AML-193 (cell line): ENCODE results near the gene MGARP.
A peak's percentile ranks its signal among the peaks of the same experiment; 100 is the strongest.
"Not testable (repeated sequence)": the region's sequence is repeated elsewhere in the genome, so short reads cannot be mapped to it uniquely, and the experiment has no call there.

ENCODE experiments used
- DNase-seq, 2 experiments: peaks; one replicate each; lab custom pipeline; 2025; lab: John Stamatoyannopoulos, UW

MGARP gene

DNA sequence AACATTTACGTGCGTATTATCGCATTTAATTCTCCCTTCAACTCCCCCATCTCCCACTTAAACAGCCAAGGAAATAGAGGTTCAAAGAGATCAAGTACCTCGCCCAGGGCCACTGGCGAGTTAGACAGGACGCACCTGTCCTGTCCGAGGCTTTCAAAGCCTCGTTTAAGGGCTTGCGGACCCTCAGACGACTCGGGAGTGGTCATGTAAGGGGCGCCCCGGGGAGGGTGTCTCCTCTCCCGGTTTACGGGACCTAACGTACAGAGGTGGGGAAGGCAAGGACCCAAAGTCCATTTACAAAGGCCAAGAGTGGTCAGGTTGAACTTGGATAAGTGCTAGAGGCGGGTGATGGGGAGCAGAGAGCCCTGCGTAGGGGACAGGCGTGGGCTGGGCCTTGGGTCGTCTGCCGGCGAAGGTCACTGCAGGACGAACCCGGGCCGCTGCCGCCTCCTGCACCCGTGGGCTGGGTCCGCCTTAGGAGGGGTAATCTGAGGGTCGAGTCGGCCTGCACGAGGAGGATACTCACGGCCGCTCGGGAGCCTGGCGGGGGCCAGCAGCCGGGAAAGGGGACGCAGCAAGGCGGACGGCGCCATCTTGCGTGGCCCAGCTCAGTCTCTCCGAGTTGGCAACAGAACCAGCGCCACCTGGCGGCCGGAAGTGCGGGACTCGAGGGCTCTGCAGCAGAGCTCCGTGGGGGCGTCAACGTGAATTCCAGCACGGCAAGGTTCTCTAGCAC lies 15.3 kb upstream of the MGARP start:
- peak; percentile 81 to 88 for DNase-seq

DNA sequence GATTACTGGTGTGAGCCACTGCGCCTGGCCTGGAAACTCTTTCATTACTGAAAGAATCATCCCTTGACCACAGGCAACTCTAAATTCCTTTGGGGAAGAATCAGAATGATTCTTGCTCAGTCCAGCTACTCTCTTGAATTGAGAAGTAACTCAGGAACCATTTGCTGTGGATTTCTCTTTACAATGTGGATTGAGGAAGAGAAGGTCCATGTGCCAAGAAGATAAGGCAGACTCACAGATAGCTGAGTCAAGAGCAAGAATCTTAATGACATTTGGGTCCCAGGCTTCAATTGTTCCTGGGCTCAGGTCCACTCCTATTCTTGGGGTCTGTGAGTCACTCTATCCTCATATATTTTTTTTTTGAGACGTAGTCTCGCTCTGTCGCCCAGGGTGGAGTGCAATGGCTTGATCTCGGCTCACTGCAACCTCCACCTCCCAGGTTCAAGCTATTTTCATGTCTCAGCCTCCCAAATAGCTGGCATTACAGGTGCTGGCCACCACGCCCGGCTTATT lies 6.2 kb upstream of the MGARP start:
- no peak for DNase-seq

DNA sequence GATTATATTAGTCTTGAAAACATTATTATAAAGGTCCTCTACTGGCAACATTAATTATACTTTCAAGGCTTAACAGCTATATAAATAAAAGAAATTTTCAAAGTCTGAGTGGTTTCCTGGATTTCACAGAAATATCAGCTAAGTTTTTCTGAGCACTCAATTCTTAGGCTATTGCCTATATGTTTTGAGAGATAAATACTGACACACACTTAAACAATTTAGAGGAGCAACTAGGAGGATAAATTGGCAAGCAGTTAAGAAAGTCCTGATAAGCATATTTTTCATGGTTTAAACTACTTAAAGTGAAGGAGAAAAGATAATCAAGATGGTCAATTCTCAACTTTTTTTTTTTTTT lies 2.7 kb upstream of the MGARP start:
- DNase-seq, result no peak

DNA sequence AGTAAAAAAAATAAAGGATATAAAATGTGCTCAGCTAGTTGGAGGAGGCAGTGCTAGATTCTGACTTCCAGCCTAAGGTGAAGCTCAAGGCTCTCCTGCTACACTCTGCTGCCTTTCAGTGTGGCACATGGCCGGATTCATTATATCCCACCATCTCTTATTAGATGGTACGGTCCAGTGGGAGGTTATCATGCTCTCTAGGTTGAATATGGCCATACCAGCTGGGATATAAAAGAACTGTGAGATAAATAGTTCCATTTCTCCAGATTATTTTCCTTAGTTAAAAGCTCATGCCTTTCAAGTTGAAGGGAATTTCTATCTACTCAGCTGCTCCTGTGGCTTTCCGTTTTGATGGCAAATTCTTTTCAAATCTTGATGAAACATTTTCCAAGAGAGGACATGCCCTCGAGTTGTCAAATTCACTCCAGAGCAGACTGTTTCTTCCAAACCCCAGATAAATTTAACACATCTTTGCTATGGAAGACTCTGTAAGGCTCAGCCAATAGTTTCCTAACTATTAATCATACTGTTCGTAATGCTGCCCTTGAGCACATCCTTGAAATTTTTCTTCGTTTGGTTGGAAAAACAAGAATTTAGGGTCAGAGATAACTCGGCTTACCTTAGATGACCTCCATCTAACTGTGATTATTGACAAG lies 2.2 kb upstream of the MGARP start:
- no peak for DNase-seq

DNA sequence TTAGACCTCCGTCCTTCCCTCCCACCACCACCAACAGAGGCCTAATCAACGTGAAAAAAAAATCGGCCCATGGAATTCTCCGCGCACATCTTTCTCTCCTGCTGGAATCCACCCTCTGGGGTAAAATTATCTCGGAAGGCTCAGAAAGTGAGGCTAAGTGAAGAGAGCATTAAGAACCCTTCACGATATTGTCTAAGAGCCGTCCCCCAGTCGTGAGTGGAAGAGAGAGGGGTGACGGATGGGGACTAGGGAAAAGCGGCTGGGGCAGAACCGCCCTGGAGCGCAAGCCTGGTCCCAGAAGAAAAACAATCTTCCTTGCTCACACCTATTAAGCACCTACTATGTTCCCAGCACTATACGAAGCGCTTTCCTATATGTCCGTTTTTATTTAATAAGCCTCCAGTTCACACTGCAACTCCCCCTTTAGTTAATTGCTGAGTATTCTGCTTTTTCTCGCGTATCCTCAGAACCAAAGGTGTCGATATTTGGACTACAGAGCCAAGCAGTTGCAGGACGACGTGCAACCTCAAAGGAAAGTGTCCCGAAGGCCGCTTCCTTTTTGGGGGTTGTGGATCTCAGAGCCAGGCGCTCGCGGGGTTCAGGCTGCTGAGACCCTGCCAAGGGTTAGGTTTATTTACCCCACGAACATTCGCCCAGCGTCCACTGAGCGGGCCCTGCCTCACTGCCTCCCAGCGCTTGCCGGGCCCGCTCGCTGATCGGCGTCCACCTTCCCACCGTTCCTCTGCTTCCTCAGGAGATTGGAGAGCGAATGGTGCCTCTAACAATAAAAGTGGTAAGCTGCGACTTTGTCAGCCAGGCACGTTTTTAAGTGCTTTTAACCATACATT lies 889 bp downstream of the MGARP start:
- DNase-seq, result no peak

DNA sequence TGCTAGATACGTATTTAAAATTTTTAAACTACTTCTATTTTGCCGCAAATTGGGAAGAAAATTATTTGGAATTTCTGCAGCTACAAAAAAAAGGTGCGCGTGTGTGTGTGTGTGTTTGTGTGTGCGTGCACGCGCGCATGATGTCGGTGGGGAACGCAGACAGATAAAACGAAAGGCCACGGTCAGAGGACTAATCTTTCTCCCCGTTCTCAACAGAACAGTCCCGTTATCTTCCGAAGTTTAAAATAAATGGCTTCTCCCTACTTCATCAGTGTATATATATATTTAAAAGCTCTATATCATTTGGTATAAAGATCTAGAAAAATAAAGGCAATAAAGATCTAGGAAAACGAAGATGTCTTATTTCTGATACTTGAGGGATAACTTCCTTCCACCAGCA lies 1.5 kb downstream of the MGARP start:
- DNase-seq, result no peak

DNA sequence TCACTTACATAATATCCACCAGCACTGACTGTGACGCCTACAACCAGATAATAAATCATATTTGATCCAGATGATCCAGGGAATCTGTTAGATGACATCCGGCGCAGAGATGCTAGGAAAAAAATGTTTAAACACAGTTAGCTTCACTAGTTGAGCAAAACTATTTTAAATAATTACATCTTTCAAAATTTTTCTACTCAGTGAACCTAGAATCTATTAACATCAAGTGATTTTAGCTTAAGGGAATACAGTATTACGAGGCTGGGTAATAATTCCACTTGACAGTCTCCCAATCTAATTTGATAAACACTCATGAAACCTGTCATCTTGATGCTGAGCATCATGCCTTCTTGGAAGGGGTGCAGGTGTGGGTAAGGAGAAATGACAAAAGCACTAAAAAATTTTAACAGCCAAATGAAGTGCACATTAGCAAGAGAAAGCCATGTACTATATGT lies 4.7 kb downstream of the MGARP start:
- DNase-seq, result no peak

DNA sequence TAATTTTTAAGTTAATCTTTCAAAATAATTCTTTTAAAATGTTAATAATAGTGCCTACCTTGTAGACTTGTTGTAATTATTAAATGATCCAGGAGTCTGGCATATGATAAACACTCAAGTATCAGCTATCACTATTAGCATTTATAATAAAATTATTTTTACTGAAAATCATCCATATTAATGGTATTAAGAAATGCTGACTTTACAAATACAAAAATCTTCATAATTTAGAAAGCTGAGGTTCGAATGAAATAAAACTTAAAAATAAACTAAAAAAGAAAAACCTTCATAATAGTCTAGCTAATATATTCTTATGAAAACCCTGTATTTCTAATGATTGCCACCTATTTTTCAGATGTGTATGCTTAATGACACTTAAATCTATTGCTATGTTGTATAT lies 5.2 kb downstream of the MGARP start:
- no peak for DNase-seq

DNA sequence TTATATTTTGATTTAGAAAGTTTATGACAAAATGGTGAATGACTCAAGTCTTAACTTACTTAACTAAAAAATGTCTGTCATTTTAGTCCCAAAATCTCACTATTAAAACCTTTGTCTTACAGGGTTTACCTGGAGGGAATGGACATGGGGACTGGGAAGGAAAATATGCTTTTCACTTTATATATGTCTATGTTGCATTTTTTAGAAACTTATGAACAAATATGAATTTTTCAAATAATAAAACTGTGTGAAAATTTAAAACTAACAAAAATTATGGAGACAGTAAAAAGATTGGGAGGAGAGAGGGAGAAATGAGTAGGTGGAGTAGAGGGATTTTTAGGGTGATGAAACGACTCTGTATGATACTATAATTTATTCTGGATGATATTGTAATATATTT lies 6.2 kb downstream of the MGARP start:
- DNase-seq, result no peak

DNA sequence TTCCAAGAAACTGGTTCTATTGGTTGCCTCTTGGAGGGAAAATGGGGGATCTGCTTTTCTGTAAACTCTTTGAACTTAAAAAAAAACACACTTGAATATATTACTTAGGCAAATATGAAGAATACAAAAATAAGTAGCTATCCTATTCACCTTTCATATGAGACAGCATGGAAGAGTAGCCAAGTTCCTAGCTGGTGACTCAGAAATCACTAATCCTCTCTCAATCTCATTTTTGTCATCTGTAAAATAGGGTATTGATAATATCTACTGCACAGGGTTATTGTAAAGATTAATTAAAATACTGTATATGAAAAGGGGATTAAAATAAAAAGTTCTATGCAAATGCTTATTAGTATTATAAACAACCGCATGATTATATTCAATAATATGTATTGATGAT lies 12.7 kb downstream of the MGARP start:
- DNase-seq, result no peak

DNA sequence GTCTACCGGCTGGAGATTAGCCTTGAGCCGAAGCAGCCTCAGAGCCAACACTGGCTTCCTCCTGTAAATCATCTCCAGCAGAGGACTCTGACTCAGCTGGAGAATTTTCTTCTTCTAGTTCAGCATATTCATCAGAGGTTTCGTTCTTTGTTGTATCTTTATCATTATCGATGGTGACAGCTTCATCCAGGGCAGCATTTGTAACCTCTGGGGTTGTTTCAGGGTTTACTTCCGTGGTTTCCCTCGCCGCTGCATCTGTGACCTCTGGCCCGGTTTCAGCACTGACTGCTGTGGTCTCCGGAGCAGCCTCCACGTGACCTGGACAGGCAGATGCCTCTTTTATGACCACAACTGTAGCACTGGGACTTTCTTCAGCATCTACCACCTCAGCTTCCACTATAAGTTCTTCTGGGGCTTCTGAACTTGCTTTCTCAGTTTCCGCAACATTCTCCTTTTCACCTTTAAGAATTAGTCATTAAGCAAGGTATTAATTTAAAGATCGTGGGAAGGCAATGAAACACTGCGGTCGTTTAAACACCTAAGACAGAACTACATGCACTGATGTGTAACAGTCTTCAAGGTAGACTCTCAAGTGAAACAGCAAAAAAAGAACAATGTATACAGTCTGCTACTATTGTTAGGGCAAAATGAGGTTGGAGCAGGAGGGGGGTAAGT lies 13.3 kb downstream of the MGARP start:
- peak; percentile 84 to 86 for DNase-seq

DNA sequence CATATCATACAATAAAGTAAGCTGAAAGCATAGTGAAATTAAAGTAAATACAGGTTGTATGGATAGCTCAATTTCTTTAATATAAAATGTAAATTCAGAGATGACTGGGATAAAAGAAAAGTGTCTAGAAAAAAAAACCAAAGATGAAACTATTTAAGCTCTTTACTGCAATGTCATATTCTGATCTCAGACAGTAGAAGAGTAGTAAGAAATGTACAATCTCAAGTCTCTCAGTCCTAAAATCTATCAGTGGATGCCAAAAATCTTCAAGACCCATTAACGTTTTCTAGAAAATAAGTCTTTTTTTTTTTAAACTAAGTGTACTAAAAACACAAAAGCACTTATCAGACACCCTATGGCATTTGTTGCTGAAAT lies 13.8 kb downstream of the MGARP start:
- DNase-seq, result no peak

DNA sequence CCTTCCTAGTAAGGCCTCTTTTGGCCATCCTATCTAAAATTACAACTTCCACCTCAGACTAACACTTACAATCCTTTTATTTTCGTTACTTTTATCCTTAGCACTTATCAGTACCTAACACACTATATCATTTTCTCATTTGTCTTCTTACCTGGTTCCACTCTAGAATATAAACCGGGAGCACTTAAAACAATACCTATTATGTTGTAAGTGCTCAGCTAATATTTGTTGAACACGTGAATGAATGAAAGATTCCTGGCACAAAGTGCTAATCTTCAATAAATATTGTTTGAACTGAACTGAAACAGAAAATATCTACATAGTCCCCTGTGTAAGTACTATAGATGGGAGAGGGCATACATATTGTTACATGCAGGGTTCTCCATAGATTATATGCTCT lies 14.4 kb downstream of the MGARP start:
- no peak for DNase-seq

DNA sequence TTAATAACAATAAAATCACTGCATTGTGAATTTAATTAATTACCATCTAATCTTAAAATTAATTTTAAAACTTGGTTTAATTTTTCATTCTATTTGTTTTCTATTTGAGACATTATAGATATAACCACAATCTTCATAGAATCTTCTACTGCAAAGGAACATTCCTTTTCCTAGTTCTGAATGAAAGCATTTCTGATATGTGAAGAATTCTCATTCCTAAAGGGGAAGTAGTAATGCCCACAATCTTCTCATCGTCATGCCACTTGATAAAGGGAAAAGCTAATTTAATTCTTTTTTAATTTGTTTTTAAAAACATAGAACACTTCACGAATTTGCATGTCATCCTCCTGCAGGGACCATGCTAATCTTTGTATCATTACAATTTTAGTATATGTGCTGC lies 23.7 kb downstream of the MGARP start:
- no peak for DNase-seq

DNA sequence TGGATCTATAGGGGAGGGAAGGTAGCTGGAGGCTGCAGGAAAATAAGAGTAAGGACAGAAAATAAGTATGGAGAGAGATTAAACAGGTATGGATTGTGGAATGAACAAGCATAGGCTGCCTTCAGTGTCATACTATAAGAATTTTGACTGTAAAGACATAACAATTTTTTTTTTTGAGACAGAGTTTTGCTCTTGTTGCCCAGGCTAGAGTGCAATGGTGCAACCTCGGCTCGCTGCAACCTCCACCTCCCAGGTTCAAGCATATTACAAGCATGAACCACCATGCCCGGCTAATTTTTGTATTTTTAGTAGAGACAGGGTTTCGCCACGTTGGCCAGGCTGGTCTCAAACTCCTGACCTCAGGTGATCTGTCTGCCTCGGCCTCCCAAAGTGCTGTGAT lies 24.4 kb downstream of the MGARP start:
- not testable (repeated sequence) for DNase-seq

DNA sequence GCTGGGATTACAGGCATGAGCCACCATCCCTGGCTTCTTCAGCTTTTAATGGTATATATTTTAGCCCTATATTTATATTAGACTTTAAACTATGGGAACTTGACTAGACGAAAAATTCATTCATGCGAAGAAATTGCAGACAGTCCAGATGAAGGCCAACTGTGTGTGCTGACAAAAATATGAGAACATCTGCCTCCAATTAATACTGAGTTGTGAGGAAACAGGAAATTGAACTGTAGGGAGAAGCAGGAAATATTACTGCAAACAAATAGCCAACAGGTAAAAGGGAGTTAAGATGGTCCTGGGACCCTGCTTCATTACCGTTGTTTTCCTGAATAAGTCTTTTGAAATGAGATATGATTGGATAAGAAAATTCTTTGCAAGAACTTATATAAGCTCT lies 26.3 kb downstream of the MGARP start:
- DNase-seq, result no peak

DNA sequence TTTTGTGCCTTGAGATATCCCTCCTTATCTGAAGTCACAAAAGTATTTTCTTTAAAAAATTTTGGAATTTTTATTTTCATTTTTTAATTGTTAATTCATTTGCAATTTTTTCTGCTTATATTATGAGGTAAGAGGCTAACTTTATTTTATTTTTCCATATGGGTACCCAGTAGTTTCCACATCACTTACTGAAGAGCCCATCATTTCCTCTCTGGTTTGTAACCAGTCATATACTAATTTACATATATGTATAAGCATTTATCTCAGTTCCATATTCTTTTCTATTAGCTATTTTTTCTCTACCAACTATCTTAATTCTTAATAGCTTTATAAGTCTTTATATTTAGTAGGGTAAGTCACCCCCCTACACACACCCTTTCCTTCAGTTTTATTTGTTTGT lies 27.0 kb downstream of the MGARP start:
- no peak for DNase-seq

DNA sequence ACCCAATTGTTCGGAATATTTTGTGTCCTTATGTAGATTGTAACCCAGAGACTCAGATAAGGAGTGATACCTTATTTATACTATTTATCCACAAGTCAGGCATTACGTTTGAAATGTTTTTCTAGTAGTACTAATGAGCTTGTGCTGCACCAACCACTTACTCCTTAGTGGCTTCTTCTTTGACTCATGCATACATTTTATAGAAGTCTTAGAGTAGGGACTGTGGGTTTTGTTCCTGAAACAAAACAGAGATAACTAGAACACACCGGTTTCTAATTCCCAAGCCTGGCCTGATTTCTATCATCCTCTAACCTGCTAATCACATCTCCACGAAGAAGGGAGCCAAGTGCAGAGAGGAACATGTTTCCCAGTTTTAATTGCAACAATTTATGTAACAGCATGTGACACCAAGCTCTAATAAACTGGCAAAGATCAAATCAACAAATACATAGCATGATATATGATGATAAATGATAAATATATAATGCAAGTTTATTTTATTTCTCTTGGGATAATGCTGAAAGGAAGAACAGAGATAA lies 32.3 kb downstream of the MGARP start:
- no peak for DNase-seq

DNA sequence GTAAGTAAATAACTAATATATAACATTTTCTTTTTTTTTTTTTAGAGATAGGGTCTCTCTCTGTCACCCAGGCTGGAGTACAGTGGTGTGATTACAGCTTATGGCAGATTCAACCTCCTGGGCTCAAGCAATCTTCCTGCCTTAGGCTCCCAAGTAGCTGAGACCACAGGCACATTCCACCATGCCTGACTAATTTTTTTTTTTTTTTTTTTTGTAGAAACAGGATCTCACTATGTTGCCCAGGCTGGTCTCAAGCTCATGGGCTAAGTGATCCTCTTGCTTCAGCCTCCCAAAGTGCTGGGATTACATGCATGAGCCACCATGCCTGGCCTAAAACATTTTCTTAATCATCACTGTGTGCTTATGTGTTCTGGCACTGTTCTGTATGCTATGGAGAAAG lies 32.8 kb downstream of the MGARP start:
- no peak for DNase-seq

DNA sequence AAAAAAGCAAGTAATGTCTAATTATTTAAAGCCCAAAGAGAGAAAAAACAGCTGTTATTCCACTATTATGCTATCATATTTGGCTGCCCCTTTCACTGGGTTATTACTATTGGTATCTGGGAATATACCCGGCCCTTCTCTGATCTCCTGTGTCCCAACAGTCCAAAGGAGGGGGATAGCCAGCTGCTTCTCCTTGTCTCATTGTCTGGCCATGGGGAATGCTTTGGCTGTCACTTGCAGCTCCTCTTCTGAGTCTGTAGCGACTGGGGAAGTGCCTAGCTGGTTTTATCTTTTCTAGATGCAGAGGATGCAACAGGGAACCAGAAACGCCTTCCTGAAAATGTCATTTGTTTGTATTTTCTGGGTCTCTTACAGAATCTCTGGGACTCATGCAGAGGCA lies 33.9 kb downstream of the MGARP start:
- no peak for DNase-seq

DNA sequence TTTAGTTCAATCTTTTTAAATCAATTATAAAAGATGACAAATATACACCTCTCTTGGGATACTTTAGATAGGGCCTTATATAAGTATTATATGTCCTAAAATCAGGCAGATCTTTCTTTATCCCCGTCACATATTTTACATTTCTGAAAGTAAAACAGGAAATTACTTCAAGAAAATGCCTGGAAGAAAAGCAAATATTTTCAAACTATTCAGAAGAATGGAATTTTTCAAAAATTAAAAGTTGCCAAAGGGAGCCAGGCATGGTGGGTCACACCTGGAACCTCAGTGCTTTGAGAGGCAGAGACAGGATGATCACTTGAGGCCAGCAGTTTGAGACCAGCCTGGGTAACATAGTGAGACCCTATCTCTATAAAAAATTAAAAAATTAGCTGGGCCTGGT lies 34.4 kb downstream of the MGARP start:
- no peak for DNase-seq
